GM12878 (cell line): Measurements from ENCODE around the gene PGLYRP4.

ENCODE experiments used
- CBFB ChIP-seq: IDR thresholded peaks from 2 replicates; pipeline ENCODE4 v1.6.1; 2016; ENCODE audit warnings: antibody characterized with exemption, low read depth
- CTCF ChIP-seq, 3 experiments: IDR thresholded peaks in 2 of 3; conservative IDR thresholded peaks in 1 of 3; 2 replicates each; pipeline ENCODE4 v1.5.1; 2011; ENCODE audit warnings: low read depth in 3 of 3, low read length in 3 of 3, mild to moderate bottlenecking in 3 of 3, control low read depth in 2 of 3, moderate library complexity in 2 of 3, inconsistent platforms in 1 of 3, mixed read lengths in 1 of 3; ENCODE audit not compliant: control insufficient read depth in 2 of 3, insufficient read depth in 1 of 3; ENCODE audit errors: extremely low read depth in 1 of 3
- EGR1 ChIP-seq, 2 experiments: IDR thresholded peaks; 1 replicate in 1 of 2; 2 replicates in 1 of 2; pipeline ENCODE4 v1.6.1; 2011 to 2012; ENCODE audit warnings: low read depth in 2 of 2, low read length in 2 of 2, borderline replicate concordance in 1 of 2, mild to moderate bottlenecking in 1 of 2, moderate library complexity in 1 of 2
- EP300 ChIP-seq, 2 experiments: fragments of 150-350 bp in 1 of 2; IDR thresholded peaks; 2 replicates each; pipeline ENCODE4 v1.6.1; 2011 to 2012; ENCODE audit warnings: low read depth in 2 of 2, low read length in 2 of 2, borderline replicate concordance in 1 of 2, improper control_type of control experiment in 1 of 2, inconsistent platforms in 1 of 2; ENCODE audit not compliant: control insufficient read depth in 1 of 2
- JUNB ChIP-seq: IDR thresholded peaks from 2 replicates; pipeline ENCODE4 v1.6.1; 2016; ENCODE audit warnings: antibody characterized with exemption, mild to moderate bottlenecking
- MEF2A ChIP-seq: IDR thresholded peaks from 2 replicates; pipeline ENCODE4 v1.6.1; 2011; ENCODE audit warnings: low read depth, mild to moderate bottlenecking, low read length, moderate library complexity; ENCODE audit not compliant: insufficient read depth
- MYC ChIP-seq: IDR thresholded peaks from 2 replicates; pipeline ENCODE4 v1.6.1; 2011; ENCODE audit warnings: mild to moderate bottlenecking, low read length, moderate library complexity, inconsistent platforms; ENCODE audit not compliant: insufficient read depth, insufficient replicate concordance, insufficient read length, severe bottlenecking
- NFYB ChIP-seq: IDR thresholded peaks from 2 replicates; pipeline ENCODE4 v1.6.1; 2011; ENCODE audit warnings: low read depth, mild to moderate bottlenecking, low read length, improper control_type of control experiment, moderate library complexity; ENCODE audit not compliant: insufficient read depth
- NR2C2 ChIP-seq: IDR thresholded peaks from 2 replicates; pipeline ENCODE4 v1.6.1; 2011; ENCODE audit warnings: borderline replicate concordance, low read depth; ENCODE audit not compliant: control insufficient read depth, insufficient read length
- POLR2A ChIP-seq: IDR thresholded peaks from 2 replicates; pipeline ENCODE4 v1.6.1; 2011; ENCODE audit warnings: low read depth, mild to moderate bottlenecking, low read length
- SIN3A ChIP-seq: IDR thresholded peaks from 2 replicates; pipeline ENCODE4 v1.6.1; 2012; ENCODE audit warnings: low read depth, low read length, improper control_type of control experiment
- SREBF1 ChIP-seq: IDR thresholded peaks from 2 replicates; pipeline ENCODE4 v1.6.1; 2012; ENCODE audit warnings: mild to moderate bottlenecking, low read length

- TF ChIP-seq JUNB, result peak; percentile 57
- no peak for TF ChIP-seq EP300 (IDR thresholded peaks at IDR 0.05; ENCODE audit: borderline replicate concordance in 1 of 2, control insufficient read depth in 1 of 2, low read depth in 2 of 2, low read length in 2 of 2)
- no peak for TF ChIP-seq SREBF1
- no peak for TF ChIP-seq NFYB
- TF ChIP-seq EGR1 (IDR thresholded peaks at IDR 0.05; ENCODE audit: borderline replicate concordance in 1 of 2, low read depth in 2 of 2, low read length in 2 of 2), result no peak
- no peak for TF ChIP-seq CTCF (IDR thresholded peaks at IDR 0.05 in 2 of 3, conservative IDR thresholded peaks at IDR 0.05 in 1 of 3; ENCODE audit: control insufficient read depth in 2 of 3, extremely low read depth in 1 of 3, insufficient read depth in 1 of 3, low read depth in 3 of 3, low read length in 3 of 3)
- no peak for TF ChIP-seq POLR2A
- no peak for TF ChIP-seq MYC
- no peak for TF ChIP-seq NR2C2
- no peak for TF ChIP-seq MEF2A
- TF ChIP-seq CBFB, result no peak
- TF ChIP-seq SIN3A, result no peak
These were observed 57.1 kb downstream of the PGLYRP4 start for GRCh38 chr1:153291514-153291913.
